Liver (tissue), 9 donors: Measurements from ENCODE around the gene MLLT3. TPM values are rescaled to one million over a fixed set of nuclear protein-coding genes. Genes with fewer than 3 reads are reported as not detected.

Experiments used
- DNase-seq: peaks from one replicate; pipeline ENCODE4 v3.0.0-alpha.2; 2017; ENCODE audit warnings: low spot score
- H3K27ac ChIP-seq, 2 donors: one replicate each; pipeline ENCODE4 v1.7.0; 2013; ENCODE audit warnings: inconsistent platforms in 2 of 2, low read length in 2 of 2, control low read depth in 1 of 2, low read depth in 1 of 2, mild to moderate bottlenecking in 1 of 2
- H3K27me3 ChIP-seq, 4 donors: one replicate each; pipeline versions ENCODE4 v1.6.1 to v1.7.0; 2013; ENCODE audit warnings: low read length in 3 of 4, inconsistent platforms in 1 of 4, mild to moderate bottlenecking in 1 of 4, moderate library complexity in 1 of 4; ENCODE audit not compliant: control insufficient read depth in 4 of 4, insufficient read depth in 4 of 4
- H3K36me3 ChIP-seq, 4 donors: one replicate each; pipeline versions ENCODE4 v1.6.1 to v1.7.0; 2013; ENCODE audit warnings: low read length in 3 of 4, mild to moderate bottlenecking in 3 of 4, low read depth in 1 of 4, moderate library complexity in 1 of 4; ENCODE audit not compliant: control insufficient read depth in 4 of 4, insufficient read depth in 3 of 4
- H3K4me1 ChIP-seq, 4 donors: one replicate each; pipeline versions ENCODE4 v1.6.1 to v1.7.0; 2013; ENCODE audit warnings: low read length in 3 of 4, mild to moderate bottlenecking in 3 of 4, moderate library complexity in 1 of 4; ENCODE audit not compliant: control insufficient read depth in 4 of 4, insufficient read depth in 4 of 4
- H3K4me3 ChIP-seq, 3 donors: one replicate each; pipeline versions ENCODE4 v1.6.1 to v1.7.0; 2013; ENCODE audit warnings: low read length in 3 of 3, control low read depth in 1 of 3, low read depth in 1 of 3, mild to moderate bottlenecking in 1 of 3
- H3K9ac ChIP-seq, 2 donors: one replicate each; pipeline ENCODE4 v1.7.0; 2013; ENCODE audit warnings: low read length in 2 of 2, mild to moderate bottlenecking in 2 of 2, moderate library complexity in 2 of 2, control low read depth in 1 of 2, low read depth in 1 of 2
- H3K9me3 ChIP-seq, 4 donors: one replicate each; pipeline versions ENCODE4 v1.6.1 to v1.7.0; 2013; ENCODE audit warnings: low read length in 3 of 4; ENCODE audit not compliant: control insufficient read depth in 4 of 4
- EGR1 ChIP-seq, 2 donors: IDR thresholded peaks; 2 replicates each; pipeline ENCODE4 v1.6.1; 2016 to 2018; ENCODE audit warnings: antibody characterized with exemption in 2 of 2, low read depth in 2 of 2
- FOXA1 ChIP-seq: IDR thresholded peaks from 2 replicates; pipeline ENCODE4 v1.6.1; 2016; ENCODE audit warnings: antibody characterized with exemption
- FOXA2 ChIP-seq: IDR thresholded peaks from 2 replicates; pipeline ENCODE4 v1.6.1; 2016; ENCODE audit warnings: antibody characterized with exemption
- GABPA ChIP-seq, 2 donors: IDR thresholded peaks in 1 of 2; conservative IDR thresholded peaks in 1 of 2; 2 replicates each; pipeline ENCODE4 v1.6.1; 2016; ENCODE audit warnings: antibody characterized with exemption in 2 of 2, mild to moderate bottlenecking in 1 of 2, moderate library complexity in 1 of 2
- HNF4A ChIP-seq, 2 donors: conservative IDR thresholded peaks; 2 replicates each; pipeline ENCODE4 v1.6.1; 2016; ENCODE audit warnings: antibody characterized with exemption in 2 of 2, mild to moderate bottlenecking in 2 of 2
- HNF4G ChIP-seq: IDR thresholded peaks from 2 replicates; pipeline ENCODE4 v1.6.1; 2016; ENCODE audit warnings: antibody characterized with exemption
- JUND ChIP-seq, 2 donors: IDR thresholded peaks; 2 replicates each; pipeline ENCODE4 v1.6.1; 2016; ENCODE audit warnings: antibody characterized with exemption in 2 of 2
- NR2F2 ChIP-seq: IDR thresholded peaks from 2 replicates; pipeline ENCODE4 v1.6.1; 2016; ENCODE audit warnings: antibody characterized with exemption
- RAD21 ChIP-seq, 2 donors: IDR thresholded peaks; 2 replicates each; pipeline ENCODE4 v1.6.1; 2016; ENCODE audit warnings: antibody characterized with exemption in 2 of 2, mild to moderate bottlenecking in 2 of 2
- RXRA ChIP-seq, 2 donors: IDR thresholded peaks; 2 replicates each; pipeline ENCODE4 v1.6.1; 2017 to 2018; ENCODE audit warnings: antibody characterized with exemption in 2 of 2, mild to moderate bottlenecking in 1 of 2
- SP1 ChIP-seq: IDR thresholded peaks from 2 replicates; pipeline ENCODE4 v1.6.1; 2018; ENCODE audit warnings: antibody characterized with exemption, mild to moderate bottlenecking
- TAF1 ChIP-seq: conservative IDR thresholded peaks from 2 replicates; pipeline ENCODE4 v1.6.1; 2016; ENCODE audit warnings: antibody characterized with exemption, mild to moderate bottlenecking
- YY1 ChIP-seq: IDR thresholded peaks from 2 replicates; pipeline ENCODE4 v1.6.1; 2016; ENCODE audit warnings: antibody characterized with exemption, mild to moderate bottlenecking
- WGBS: extraction: QIAGEN DNeasy Blood & Tissue Kit; methylation state at CpG from one replicate; pipeline ENCODE4 v1.1.7; 2013; 5-methylcytosine and 5-hydroxymethylcytosine counted together
- polyA plus RNA-seq, 2 donors: library from polyadenylated mRNA; stranded (reverse) in 1 of 2; unstranded in 1 of 2; fragments of 200-250 nt in 1 of 2; fragments of >200 nt in 1 of 2; fragmentation: Nextera tagmentation in 1 of 2; extraction: Ambion mirVana in 1 of 2; gene quantifications; one replicate each; pipeline versions ENCODE4 v1.2.1 to v1.2.3, GENCODE V29; 2013 to 2015
- total RNA-seq, 2 donors: library from RNA; depleted of rRNA; stranded (reverse); fragments of >200 nt; gene quantifications; one replicate each; pipeline ENCODE4 v1.2.3, GENCODE V29; 2014
- TF ChIP-seq, protein P1 (sequence below): IDR thresholded peaks from 2 replicates; pipeline ENCODE4 v1.6.1; 2016; ENCODE audit warnings: antibody characterized with exemption
- TF ChIP-seq, protein P2 (sequence below): IDR thresholded peaks from 2 replicates; pipeline ENCODE4 v1.6.1; 2016; ENCODE audit warnings: antibody characterized with exemption
- TF ChIP-seq, protein P3 (sequence below): IDR thresholded peaks from 2 replicates; pipeline ENCODE4 v1.6.1; 2016; ENCODE audit warnings: antibody characterized with exemption, mild to moderate bottlenecking
- TF ChIP-seq, protein P4 (sequence below): IDR thresholded peaks from 2 replicates; pipeline ENCODE4 v1.6.1; 2016; ENCODE audit warnings: antibody characterized with exemption
- TF ChIP-seq, protein P5 (sequence below): fragments of 150-350 bp; IDR thresholded peaks from 2 replicates; pipeline ENCODE4 v1.5.1; 2017; ENCODE audit warnings: improper control_type of control experiment, low read depth, low read length; ENCODE audit not compliant: missing input control
- donor health status: healthy.
- donor health status: healthy.
- donor health status: healthy.
- donor health status: healthy.
- donor health status: healthy.

Gene MLLT3
- total and polyA plus RNA-seq, 4 donors = 0.79 to 25.5 (median 1.3) TPM

DNA sequence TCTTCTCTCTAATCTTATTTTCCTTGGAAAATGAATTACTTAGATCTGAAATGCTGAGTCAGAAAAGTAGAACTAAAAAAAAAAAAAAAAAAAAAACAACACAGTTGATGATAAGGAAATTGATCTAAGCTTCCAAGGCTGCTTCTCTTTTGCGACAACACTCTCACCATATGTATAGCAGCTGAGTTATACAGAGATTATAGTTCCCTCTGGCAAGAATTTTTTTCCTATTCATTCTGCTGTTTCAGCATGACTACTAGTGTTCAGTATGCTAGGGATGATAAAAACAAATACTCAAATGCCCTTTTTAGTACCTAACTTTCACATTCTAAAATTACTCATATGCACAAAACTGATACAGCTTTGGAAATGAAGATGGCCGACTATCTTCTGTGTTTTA is 267.3 kb downstream of the MLLT3 start:
- Histone ChIP-seq H3K27me3 (no peaks in the 10 kb centered on the region), H3K9ac (no peak overlapping the region), H3K36me3 (no peaks in the 10 kb centered on the region), H3K4me3 (no peak overlapping the region), H3K4me1 (peaks cover 0 to 5% (median 4%) of the 10 kb centered on the region in 4 donors), H3K27ac (no peak overlapping the region), H3K9me3 (no peaks in the 10 kb centered on the region)
- DNase-seq = no peak
- TF ChIP-seq SP1 = no peak
- TF ChIP-seq GABPA (IDR thresholded peaks at IDR 0.05 in 1 of 2, conservative IDR thresholded peaks at IDR 0.05 in 1 of 2) = no peak
- TF ChIP-seq YY1 = no peak
- TF ChIP-seq FOXA1 = no peak
- TF ChIP-seq EGR1 (IDR thresholded peaks at IDR 0.05; ENCODE audit: low read depth in 2 of 2) = no peak
- WGBS = 67% methylated on average over 2 of the region's 2 CpGs

DNA sequence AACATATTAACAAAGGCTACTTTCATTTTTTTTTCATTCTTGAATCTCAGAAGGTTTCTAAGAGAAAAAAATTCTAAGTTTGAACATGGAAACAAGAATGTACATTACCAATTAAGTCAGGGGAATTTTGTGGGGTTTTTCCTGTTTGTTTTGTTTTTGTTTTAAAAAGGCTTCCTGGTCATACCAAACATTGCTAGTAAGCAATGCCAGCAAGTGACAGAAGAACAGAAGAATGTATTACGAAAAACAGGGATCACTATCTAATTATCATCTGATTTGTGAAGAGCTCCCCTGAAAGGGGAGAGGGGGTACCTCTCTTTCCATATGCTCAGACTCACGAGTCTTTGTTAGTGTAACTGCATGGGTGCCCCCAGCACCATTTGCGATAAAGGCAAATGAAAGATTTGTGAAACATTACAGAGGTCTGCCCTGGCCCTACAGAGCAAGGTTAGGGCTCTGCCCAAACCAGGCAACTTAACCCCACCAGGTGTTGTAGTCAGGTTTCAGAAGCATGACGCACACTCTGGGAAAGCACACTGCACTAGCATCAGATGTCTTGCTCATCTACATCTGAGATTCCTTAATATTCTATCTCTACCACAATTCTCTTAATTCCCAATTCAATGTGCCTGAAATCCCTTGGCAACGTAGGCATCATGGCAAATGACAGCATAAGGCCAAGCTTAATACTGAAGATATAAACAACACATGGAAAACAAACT is 268.2 kb downstream of the MLLT3 start:
- no peaks in the 10 kb centered on the region for H3K9me3 ChIP-seq
- H3K27me3 ChIP-seq = no peaks in the 10 kb centered on the region
- H3K4me3 ChIP-seq = no peak overlapping the region
- 89% methylated on average over 5 of the region's 5 CpGs for WGBS
- DNase-seq = no peak
- no peak for TF ChIP-seq HNF4A (conservative IDR thresholded peaks at IDR 0.05)
- TF ChIP-seq JUND (IDR thresholded peaks at IDR 0.05) = no peak
- no peak for TF ChIP-seq SP1
- TF ChIP-seq, protein P1, sequence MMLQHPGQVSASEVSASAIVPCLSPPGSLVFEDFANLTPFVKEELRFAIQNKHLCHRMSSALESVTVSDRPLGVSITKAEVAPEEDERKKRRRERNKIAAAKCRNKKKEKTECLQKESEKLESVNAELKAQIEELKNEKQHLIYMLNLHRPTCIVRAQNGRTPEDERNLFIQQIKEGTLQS = no peak
- TF ChIP-seq, protein P2, sequence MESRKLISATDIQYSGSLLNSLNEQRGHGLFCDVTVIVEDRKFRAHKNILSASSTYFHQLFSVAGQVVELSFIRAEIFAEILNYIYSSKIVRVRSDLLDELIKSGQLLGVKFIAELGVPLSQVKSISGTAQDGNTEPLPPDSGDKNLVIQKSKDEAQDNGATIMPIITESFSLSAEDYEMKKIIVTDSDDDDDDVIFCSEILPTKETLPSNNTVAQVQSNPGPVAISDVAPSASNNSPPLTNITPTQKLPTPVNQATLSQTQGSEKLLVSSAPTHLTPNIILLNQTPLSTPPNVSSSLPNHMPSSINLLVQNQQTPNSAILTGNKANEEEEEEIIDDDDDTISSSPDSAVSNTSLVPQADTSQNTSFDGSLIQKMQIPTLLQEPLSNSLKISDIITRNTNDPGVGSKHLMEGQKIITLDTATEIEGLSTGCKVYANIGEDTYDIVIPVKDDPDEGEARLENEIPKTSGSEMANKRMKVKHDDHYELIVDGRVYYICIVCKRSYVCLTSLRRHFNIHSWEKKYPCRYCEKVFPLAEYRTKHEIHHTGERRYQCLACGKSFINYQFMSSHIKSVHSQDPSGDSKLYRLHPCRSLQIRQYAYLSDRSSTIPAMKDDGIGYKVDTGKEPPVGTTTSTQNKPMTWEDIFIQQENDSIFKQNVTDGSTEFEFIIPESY = no peak
- no peaks in the 10 kb centered on the region for H3K36me3 ChIP-seq
- H3K9ac ChIP-seq = no peak overlapping the region
- H3K4me1 ChIP-seq = peaks cover 0 to 5% (median 4%) of the 10 kb centered on the region in 4 donors
- no peak overlapping the region for H3K27ac ChIP-seq

DNA sequence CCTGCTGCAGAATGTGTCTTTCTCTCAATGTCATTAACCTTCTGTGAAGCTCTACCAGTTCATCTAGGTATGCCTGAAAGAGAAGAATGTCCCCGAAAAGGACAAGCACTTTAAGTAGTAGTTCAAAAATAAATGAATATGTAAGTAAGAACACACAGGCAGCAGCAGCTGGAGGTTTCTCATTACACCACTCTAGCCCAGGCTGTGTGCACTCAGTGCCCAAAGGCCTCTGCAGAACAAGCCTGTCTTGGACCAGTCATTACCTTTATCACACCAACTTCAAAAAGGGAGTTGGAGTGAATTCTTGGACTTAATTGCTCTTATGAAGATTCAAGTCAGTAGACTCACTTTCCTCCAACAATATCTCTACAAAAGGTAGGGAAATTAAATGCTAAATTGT is 268.8 kb downstream of the MLLT3 start:
- H3K4me3 ChIP-seq = no peak overlapping the region
- H3K36me3 ChIP-seq = no peaks in the 10 kb centered on the region
- no peak overlapping the region for H3K27ac ChIP-seq
- 94% methylated on average over 1 of the region's 1 CpG for WGBS
- DNase-seq = no peak
- peaks cover 0 to 5% (median 4%) of the 10 kb centered on the region in 4 donors for H3K4me1 ChIP-seq
- H3K9me3 ChIP-seq = no peaks in the 10 kb centered on the region
- no peaks in the 10 kb centered on the region for H3K27me3 ChIP-seq
- no peak overlapping the region for H3K9ac ChIP-seq
- no peak for TF ChIP-seq NR2F2
- TF ChIP-seq YY1 = no peak
- TF ChIP-seq, protein P3, sequence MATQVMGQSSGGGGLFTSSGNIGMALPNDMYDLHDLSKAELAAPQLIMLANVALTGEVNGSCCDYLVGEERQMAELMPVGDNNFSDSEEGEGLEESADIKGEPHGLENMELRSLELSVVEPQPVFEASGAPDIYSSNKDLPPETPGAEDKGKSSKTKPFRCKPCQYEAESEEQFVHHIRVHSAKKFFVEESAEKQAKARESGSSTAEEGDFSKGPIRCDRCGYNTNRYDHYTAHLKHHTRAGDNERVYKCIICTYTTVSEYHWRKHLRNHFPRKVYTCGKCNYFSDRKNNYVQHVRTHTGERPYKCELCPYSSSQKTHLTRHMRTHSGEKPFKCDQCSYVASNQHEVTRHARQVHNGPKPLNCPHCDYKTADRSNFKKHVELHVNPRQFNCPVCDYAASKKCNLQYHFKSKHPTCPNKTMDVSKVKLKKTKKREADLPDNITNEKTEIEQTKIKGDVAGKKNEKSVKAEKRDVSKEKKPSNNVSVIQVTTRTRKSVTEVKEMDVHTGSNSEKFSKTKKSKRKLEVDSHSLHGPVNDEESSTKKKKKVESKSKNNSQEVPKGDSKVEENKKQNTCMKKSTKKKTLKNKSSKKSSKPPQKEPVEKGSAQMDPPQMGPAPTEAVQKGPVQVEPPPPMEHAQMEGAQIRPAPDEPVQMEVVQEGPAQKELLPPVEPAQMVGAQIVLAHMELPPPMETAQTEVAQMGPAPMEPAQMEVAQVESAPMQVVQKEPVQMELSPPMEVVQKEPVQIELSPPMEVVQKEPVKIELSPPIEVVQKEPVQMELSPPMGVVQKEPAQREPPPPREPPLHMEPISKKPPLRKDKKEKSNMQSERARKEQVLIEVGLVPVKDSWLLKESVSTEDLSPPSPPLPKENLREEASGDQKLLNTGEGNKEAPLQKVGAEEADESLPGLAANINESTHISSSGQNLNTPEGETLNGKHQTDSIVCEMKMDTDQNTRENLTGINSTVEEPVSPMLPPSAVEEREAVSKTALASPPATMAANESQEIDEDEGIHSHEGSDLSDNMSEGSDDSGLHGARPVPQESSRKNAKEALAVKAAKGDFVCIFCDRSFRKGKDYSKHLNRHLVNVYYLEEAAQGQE = no peak
- TF ChIP-seq GABPA (IDR thresholded peaks at IDR 0.05 in 1 of 2, conservative IDR thresholded peaks at IDR 0.05 in 1 of 2) = no peak
- TF ChIP-seq, protein P4, sequence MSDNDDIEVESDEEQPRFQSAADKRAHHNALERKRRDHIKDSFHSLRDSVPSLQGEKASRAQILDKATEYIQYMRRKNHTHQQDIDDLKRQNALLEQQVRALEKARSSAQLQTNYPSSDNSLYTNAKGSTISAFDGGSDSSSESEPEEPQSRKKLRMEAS = no peak
- TF ChIP-seq HNF4G = no peak
- no peak for TF ChIP-seq FOXA2
- TF ChIP-seq RXRA (IDR thresholded peaks at IDR 0.05) = no peak
- TF ChIP-seq HNF4A (conservative IDR thresholded peaks at IDR 0.05) = no peak
- TF ChIP-seq, protein P5, sequence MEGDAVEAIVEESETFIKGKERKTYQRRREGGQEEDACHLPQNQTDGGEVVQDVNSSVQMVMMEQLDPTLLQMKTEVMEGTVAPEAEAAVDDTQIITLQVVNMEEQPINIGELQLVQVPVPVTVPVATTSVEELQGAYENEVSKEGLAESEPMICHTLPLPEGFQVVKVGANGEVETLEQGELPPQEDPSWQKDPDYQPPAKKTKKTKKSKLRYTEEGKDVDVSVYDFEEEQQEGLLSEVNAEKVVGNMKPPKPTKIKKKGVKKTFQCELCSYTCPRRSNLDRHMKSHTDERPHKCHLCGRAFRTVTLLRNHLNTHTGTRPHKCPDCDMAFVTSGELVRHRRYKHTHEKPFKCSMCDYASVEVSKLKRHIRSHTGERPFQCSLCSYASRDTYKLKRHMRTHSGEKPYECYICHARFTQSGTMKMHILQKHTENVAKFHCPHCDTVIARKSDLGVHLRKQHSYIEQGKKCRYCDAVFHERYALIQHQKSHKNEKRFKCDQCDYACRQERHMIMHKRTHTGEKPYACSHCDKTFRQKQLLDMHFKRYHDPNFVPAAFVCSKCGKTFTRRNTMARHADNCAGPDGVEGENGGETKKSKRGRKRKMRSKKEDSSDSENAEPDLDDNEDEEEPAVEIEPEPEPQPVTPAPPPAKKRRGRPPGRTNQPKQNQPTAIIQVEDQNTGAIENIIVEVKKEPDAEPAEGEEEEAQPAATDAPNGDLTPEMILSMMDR = no peak
- no peak for TF ChIP-seq RAD21 (IDR thresholded peaks at IDR 0.05)
- TF ChIP-seq, protein P1 = no peak
- no peak for TF ChIP-seq SP1
- no peak for TF ChIP-seq JUND (IDR thresholded peaks at IDR 0.05)
- no peak for TF ChIP-seq TAF1
- TF ChIP-seq EGR1 (IDR thresholded peaks at IDR 0.05; ENCODE audit: low read depth in 2 of 2) = no peak
- no peak for TF ChIP-seq FOXA1
